C4-2B (cell line): ENCODE data around the gene STAC3.

ENCODE experiments used
- CTCF ChIP-seq: fragments of 450-650 bp; conservative IDR thresholded peaks from 2 replicates; pipeline ENCODE4 v1.5.1; 2017; ENCODE audit warnings: mild to moderate bottlenecking
- ZFX ChIP-seq: fragments of 450-650 bp; IDR thresholded peaks from 2 replicates; pipeline ENCODE4 v1.6.1; 2017

GRCh38 chr12:57268264-57268663, 17.3 kb upstream of the STAC3 start:
- no peak for TF ChIP-seq CTCF
- no peak for TF ChIP-seq ZFX
